Naive thymus-derived CD8-positive, alpha-beta T cell (primary cell): ENCODE data around the gene TTC28. TPM values are rescaled to one million over a fixed set of nuclear protein-coding genes. Genes with fewer than 3 reads are reported as not detected.
"Not testable (repeated sequence)": the region's sequence is repeated elsewhere in the genome, so short reads cannot be mapped to it uniquely, and the experiment has no call there.

ENCODE experiments used
- ATAC-seq, 2 donors: fragments of 150-1000 bp; cut with Tn5 transposase in 1 of 2; sonication (Bioruptor Pico), chemical (Tn5 transposase) in 1 of 2; 1 replicate in 1 of 2; 2 replicates in 1 of 2; pipeline ENCODE4 v1.10.0; 2021; ENCODE audit warnings: mild to moderate bottlenecking in 2 of 2, moderate library complexity in 2 of 2
- POLR2A ChIA-PET: fragments of 350-600 bp; sonication (Branson Sonifier 250); formaldehyde crosslinking; loops from one replicate; lab custom pipeline; 2021; ENCODE audit warnings: antibody characterized with exemption; lab: Charles Lee
- DNase-seq, 10 donors: peaks; one replicate each; pipeline versions ENCODE4 v3.0.0 to v3.0.0-alpha.2; 2020 to 2022
- H3K27ac Mint-ChIP-seq, 10 donors: one replicate each; pipeline ENCODE4 v1.8.0; 2020 to 2022; ENCODE audit warnings: mild to moderate bottlenecking in 10 of 10, mixed read lengths in 10 of 10, moderate library complexity in 4 of 10, inconsistent platforms in 1 of 10
- H3K27me3 Mint-ChIP-seq, 5 donors: one replicate each; pipeline ENCODE4 v1.8.0; 2021 to 2022; ENCODE audit warnings: mixed read lengths in 5 of 5
- H3K36me3 Mint-ChIP-seq, 3 donors: one replicate each; pipeline ENCODE4 v1.8.0; 2020 to 2022; ENCODE audit warnings: mixed read lengths in 3 of 3, mild to moderate bottlenecking in 2 of 3, inconsistent platforms in 1 of 3
- H3K4me1 Mint-ChIP-seq, 4 donors: one replicate each; pipeline ENCODE4 v1.8.0; 2021 to 2022; ENCODE audit warnings: mixed read lengths in 4 of 4
- H3K4me3 Mint-ChIP-seq, 10 donors: one replicate each; pipeline ENCODE4 v1.8.0; 2020 to 2022; ENCODE audit warnings: mild to moderate bottlenecking in 10 of 10, mixed read lengths in 10 of 10, moderate library complexity in 6 of 10, inconsistent platforms in 1 of 10
- H3K9me3 Mint-ChIP-seq, 9 donors: one replicate each; pipeline ENCODE4 v1.8.0; 2020 to 2022; ENCODE audit warnings: mixed read lengths in 9 of 9, mild to moderate bottlenecking in 3 of 9, inconsistent platforms in 1 of 9, moderate library complexity in 1 of 9
- polyA plus RNA-seq, 3 donors: library from polyadenylated mRNA; unstranded; fragments of 300-500 nt; fragmentation: Illumina TruSeq; gene quantifications; one replicate each; pipeline ENCODE4 v1.2.3, GENCODE V29; 2021
- total RNA-seq, 8 experiments: library from RNA in 2 of 8; stranded (reverse) in 2 of 8; gene quantifications; one replicate each; pipeline ENCODE4 v1.2.3 and lab custom pipeline; 2021 to 2026

TTC28 gene
- total and polyA plus RNA-seq, 5 experiments from 2014 or later: 0.44 to 6.4 (median 1.3) TPM

DNA sequence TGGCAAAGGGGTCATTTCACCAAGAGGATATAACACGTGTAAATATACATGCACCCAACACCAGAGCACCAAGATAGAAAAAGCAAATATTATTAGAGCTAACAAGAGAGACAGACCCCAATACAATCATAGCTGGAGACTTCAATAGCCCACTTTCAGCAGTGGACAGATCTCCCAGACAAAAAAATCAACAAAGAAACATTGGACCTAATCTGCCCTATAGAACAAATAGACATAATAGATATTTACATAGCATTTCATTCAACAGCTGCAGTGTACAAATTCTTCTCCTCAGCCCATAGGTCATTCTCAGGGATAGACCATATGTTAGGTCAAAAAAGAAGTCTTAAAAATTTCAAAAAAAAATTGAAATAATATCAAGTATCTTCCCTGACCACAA, 312.8 kb downstream of the TTC28 start:
- no peak for ATAC-seq
- no peak overlapping the region for H3K27ac Mint-ChIP-seq

DNA sequence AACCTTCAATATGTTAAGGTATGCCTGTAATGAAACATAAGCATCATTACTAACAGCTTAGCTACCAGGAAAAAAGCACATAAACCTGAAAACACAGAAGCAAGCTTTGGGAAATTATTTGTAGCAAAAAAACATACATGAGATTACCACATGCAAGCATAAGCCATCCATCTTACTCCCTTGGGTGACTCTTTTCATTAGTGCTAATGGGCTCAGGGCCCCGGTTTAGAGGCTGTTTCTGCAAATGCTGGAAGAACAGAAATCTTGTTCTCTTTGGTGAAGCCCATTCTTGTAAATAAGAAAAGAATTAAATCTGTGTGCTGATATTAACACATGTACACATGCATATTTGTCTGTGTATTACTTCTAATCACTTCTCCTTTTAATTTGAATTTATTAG, 314.3 kb downstream of the TTC28 start:
- no peak for DNase-seq
- Mint-ChIP-seq H3K9me3 (peaks cover 0 to 36% (median 21%) of the 10 kb centered on the region in 9 donors), H3K27ac (no peak overlapping the region), H3K36me3 (peaks cover 10 to 41% (median 32%) of the 10 kb centered on the region in 3 donors), H3K27me3 (peaks cover 0 to 6% (median 0%) of the 10 kb centered on the region in 5 donors), H3K4me1 (peaks cover 6 to 10% (median 8%) of the 10 kb centered on the region in 4 donors), H3K4me3 (no peak overlapping the region)
- no peak for ATAC-seq
- POLR2A ChIA-PET: no interaction called here

More for the DNA sequence above, 312.8 kb downstream of the TTC28 start:
- H3K4me3 Mint-ChIP-seq: no peak overlapping the region
- DNase-seq: no peak
- H3K9me3 Mint-ChIP-seq: peaks cover 0 to 25% (median 17%) of the 10 kb centered on the region in 9 donors
- peaks cover 10 to 38% (median 31%) of the 10 kb centered on the region in 3 donors for H3K36me3 Mint-ChIP-seq
- H3K27me3 Mint-ChIP-seq: peaks cover 0 to 6% (median 0%) of the 10 kb centered on the region in 5 donors
- peaks cover 7 to 15% (median 11%) of the 10 kb centered on the region in 4 donors for H3K4me1 Mint-ChIP-seq
- POLR2A ChIA-PET: no interaction called here

DNA sequence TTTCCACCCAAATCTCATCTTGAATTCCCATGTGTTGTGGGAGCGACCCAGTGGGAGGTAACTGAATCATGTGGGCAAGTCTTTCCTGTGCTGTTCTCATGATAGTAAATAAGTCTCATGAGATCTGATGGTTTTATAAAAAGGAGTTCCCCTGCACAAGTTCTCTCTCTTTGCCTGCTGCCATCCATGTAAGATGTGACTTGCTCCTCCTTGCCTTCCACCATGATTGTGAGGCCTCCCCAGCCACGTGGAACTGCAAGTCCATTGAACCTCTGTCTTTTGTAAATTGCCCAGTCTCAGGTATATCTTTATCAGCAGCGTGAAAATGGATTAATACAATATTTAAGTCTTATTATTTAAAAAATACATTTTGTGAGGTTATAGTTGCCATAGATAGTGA, 315.5 kb downstream of the TTC28 start:
- H3K27me3 Mint-ChIP-seq, H3K4me1 Mint-ChIP-seq, ATAC-seq, H3K27ac Mint-ChIP-seq, H3K4me3 Mint-ChIP-seq, POLR2A ChIA-PET, DNase-seq: not testable (repeated sequence)
- peaks cover 0 to 36% (median 21%) of the 10 kb centered on the region in 9 donors for H3K9me3 Mint-ChIP-seq
- peaks cover 10 to 41% (median 32%) of the 10 kb centered on the region in 3 donors for H3K36me3 Mint-ChIP-seq

DNA sequence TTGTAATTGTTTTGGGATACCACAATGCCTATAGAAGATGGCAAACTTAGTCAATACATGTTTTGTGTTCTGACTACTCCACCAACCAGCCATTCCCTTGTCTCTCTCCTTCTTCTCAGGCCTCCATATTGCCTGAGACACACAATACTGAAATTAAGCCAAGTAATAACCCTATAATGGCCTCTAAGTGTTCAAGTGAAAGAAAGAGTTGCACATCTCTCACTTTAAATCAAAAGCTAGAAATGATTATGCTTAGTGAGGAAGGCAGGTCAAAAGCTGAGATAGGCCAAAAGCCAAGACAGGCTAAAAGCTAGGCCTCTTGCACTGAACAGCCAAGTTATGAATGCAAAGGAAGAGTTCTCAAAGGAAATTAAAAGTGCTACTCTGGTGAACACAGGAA, 318.7 kb downstream of the TTC28 start:
- no peak for ATAC-seq
- Mint-ChIP-seq H3K4me1 (no peaks in the 10 kb centered on the region), H3K27me3 (peaks cover 0 to 4% (median 0%) of the 10 kb centered on the region in 5 donors), H3K9me3 (peaks cover 0 to 36% (median 15%) of the 10 kb centered on the region in 9 donors), H3K27ac (no peak overlapping the region), H3K4me3 (no peak overlapping the region), H3K36me3 (peaks cover 10 to 37% (median 26%) of the 10 kb centered on the region in 3 donors)
- POLR2A ChIA-PET: no interaction called here
- no peak for DNase-seq

DNA sequence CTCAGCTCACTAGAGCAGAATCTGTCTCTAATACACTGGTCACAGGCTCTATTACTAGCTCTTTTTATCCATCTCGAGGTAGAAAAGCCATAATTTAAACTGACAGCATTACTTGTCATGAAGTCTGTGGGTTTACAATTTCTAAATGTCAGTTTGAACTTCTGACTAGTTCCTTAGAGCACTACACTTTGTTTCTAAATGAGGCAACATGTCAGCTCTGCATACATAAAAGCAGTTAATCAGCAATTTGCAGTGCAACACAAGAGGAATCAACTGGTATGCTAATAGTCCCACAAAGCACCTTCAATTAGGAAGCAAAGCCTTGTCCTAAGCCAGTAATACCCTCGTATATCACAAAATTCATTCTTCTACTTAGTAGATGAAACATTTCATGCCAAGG, 321.3 kb downstream of the TTC28 start:
- Mint-ChIP-seq H3K36me3 (peaks cover 5 to 20% (median 15%) of the 10 kb centered on the region in 3 donors), H3K4me1 (no peaks in the 10 kb centered on the region), H3K9me3 (peaks cover 0 to 23% (median 11%) of the 10 kb centered on the region in 9 donors), H3K4me3 (no peak overlapping the region), H3K27me3 (peaks cover 0 to 4% (median 0%) of the 10 kb centered on the region in 5 donors), H3K27ac (no peak overlapping the region)
- POLR2A ChIA-PET: no interaction called here
- DNase-seq: no peak
- ATAC-seq: no peak

DNA sequence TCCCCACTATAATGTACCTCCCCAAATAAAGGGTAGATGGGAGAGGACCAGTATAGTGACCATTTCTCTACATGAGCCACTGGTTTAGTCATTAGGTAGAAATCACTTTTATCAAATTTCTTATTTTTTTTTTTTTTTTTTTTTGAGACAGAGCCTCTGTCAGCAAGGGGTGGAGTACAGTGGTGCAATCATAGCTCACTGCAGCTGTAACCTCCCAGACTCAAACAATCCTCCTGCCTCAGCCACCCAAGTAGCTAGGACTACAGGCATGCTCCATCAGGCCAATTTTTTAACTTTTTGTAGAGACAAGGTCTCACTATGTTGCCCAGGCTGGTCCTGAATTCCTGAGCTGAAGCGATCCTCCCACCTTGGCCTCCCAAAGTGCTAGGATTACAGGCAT, 322.4 kb downstream of the TTC28 start:
- H3K27me3 Mint-ChIP-seq: peaks cover 0 to 3% (median 0%) of the 10 kb centered on the region in 5 donors
- peaks cover 0 to 14% (median 6%) of the 10 kb centered on the region in 9 donors for H3K9me3 Mint-ChIP-seq
- no peak overlapping the region for H3K4me3 Mint-ChIP-seq
- POLR2A ChIA-PET: no interaction called here
- H3K36me3 Mint-ChIP-seq: peaks cover 4 to 9% (median 4%) of the 10 kb centered on the region in 3 donors
- ATAC-seq (no peak), DNase-seq (no peak)
- no peak overlapping the region for H3K27ac Mint-ChIP-seq
- no peaks in the 10 kb centered on the region for H3K4me1 Mint-ChIP-seq

DNA sequence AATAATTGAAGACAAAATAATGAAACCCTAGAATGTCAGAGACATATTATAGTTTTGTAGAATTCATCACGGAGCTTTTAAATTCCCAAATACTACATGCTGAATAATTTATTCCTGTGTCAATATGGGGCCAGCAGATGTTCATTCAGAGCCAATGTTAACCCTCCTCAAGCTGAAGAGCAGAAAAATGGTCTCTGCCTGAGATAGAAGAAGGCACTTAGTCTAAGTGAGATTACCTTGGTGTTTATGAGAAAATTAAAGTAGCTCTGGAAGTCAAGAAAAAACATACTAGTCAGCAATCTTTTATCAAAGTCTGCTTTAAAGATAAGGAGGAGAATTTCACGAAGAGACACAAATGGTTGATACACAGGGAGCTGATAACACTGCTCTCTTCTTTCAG, 328.2 kb downstream of the TTC28 start:
- Mint-ChIP-seq H3K27me3 (peaks cover 0 to 4% (median 0%) of the 10 kb centered on the region in 5 donors), H3K4me1 (peaks cover 0 to 4% (median 2%) of the 10 kb centered on the region in 4 donors), H3K36me3 (no peaks in the 10 kb centered on the region), H3K4me3 (no peak overlapping the region), H3K9me3 (peaks cover 0 to 2% (median 0%) of the 10 kb centered on the region in 9 donors), H3K27ac (peak overlapping the region in 1 of 10 donors; percentile 34)
- DNase-seq (no peak), ATAC-seq (no peak)
- POLR2A ChIA-PET: no interaction called here

DNA sequence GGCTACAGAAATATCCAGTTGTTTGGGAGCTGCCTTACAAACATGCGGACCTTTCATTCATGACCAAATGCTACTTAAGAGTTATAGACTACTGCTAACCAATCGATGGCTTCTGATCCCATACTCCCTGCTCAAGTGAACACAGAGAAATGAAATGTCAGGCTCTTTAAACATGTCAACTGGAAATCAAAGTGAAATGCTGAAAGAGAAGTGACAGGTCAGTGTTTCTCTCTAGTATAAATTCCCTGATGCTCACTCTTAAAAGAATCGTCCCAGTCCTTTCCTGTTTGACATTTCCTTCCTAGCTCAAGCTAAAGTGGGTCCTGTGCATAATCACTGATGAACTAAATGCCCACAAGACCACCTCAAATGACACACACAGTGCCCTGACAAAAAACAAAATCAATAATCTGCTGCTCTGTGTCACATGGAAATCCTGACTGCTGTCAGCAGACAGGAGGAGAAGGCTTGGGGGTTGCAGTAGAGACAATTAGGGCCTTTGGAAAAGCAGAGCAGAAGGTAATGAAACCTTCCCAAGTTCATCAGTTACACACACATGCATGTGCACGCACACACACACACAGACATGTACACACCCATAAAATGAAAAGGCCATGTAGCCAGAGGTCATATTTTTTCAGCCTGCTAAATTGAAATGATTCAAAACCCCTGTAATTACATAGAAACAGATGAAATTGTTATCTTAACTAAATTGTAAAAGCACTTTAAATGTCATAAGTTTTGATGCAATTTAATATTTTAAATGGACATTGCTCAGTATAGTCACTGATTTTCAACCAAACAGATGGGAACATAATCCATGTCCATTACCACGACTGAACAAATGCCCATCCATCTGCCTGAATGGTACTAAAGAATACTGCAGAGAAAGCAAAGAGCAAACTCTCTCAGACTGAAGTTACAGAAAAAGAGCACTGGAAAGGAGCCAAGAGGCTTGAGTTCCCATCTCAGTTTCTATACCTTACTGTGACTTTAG, 330.7 kb downstream of the TTC28 start:
- H3K9me3 Mint-ChIP-seq: peaks cover 0 to 2% (median 0%) of the 10 kb centered on the region in 9 donors
- H3K4me3 Mint-ChIP-seq: no peak overlapping the region
- no peak overlapping the region for H3K27ac Mint-ChIP-seq
- ATAC-seq (no peak), DNase-seq (no peak)
- peaks cover 0 to 5% (median 2%) of the 10 kb centered on the region in 4 donors for H3K4me1 Mint-ChIP-seq
- H3K36me3 Mint-ChIP-seq: no peaks in the 10 kb centered on the region
- peaks cover 0 to 4% (median 0%) of the 10 kb centered on the region in 5 donors for H3K27me3 Mint-ChIP-seq
- POLR2A ChIA-PET: no interaction called here

DNA sequence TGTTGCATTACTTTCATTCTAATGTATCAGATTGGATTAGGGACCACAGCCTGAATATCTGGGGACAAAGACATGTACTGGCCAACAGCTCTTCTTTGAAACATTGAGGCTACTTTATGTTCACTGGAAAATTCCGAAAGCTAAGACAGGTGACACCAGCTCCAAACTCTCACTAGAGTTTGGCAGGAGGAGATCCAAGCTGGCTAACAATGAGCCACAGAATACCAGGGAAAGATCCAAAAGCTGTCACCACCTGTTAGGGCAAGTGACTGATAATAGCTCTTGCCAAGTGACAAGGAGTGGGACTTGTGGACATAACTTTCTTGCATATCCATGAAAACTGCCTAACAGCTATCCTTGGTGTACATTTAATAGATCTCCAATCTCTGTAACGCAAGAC, 333.3 kb downstream of the TTC28 start:
- Mint-ChIP-seq H3K27ac (no peak overlapping the region), H3K4me1 (peaks cover 0 to 5% (median 2%) of the 10 kb centered on the region in 4 donors), H3K27me3 (peaks cover 0 to 6% (median 0%) of the 10 kb centered on the region in 5 donors), H3K4me3 (no peak overlapping the region), H3K9me3 (no peaks in the 10 kb centered on the region), H3K36me3 (no peaks in the 10 kb centered on the region)
- no peak for ATAC-seq
- DNase-seq: no peak
- POLR2A ChIA-PET: no interaction called here

DNA sequence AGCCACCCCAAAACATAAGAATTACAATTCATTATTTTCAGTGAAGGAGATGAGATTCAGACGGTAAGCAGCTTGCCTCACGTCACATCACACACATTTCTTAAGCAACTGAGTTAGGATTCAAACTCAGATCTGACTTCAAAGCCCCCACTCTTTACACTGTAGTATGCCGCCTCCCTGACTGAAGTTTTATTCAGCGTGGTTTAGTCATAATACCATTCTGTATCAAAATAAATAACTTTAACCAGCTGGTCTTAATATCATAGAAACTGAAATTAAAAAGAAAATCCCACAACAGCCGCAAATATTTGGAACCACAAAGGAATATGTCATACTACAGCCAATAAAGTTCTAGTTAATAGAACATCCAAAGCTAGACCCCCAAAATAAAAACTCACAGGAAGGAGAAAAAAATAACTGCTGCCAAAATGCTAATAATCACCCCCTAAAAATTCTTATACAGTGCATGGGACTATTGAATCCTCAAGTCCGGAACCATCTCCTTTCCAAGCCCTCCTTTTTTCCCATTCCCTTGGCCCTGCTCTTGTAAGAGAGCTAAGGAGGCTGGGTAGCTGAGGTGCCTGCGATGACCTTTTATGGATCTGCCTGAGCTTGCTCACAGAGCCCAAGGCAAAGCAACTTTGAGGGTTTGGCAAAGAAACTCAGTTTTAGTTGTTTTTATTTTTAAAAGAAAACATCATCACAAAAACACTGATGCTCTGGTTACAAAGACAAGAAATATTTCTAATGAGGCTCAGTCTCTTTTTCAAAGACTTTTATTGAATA, 334.5 kb downstream of the TTC28 start:
- H3K27ac Mint-ChIP-seq: no peak overlapping the region
- POLR2A ChIA-PET: no interaction called here
- no peak for ATAC-seq
- H3K27me3 Mint-ChIP-seq: peaks cover 0 to 6% (median 0%) of the 10 kb centered on the region in 5 donors
- peaks cover 0 to 5% (median 2%) of the 10 kb centered on the region in 4 donors for H3K4me1 Mint-ChIP-seq
- H3K4me3 Mint-ChIP-seq: no peak overlapping the region
- peaks cover 0 to under 1% (median 0%) of the 10 kb centered on the region in 3 donors for H3K36me3 Mint-ChIP-seq
- DNase-seq: no peak
- H3K9me3 Mint-ChIP-seq: peaks cover 0 to 5% (median 0%) of the 10 kb centered on the region in 9 donors

DNA sequence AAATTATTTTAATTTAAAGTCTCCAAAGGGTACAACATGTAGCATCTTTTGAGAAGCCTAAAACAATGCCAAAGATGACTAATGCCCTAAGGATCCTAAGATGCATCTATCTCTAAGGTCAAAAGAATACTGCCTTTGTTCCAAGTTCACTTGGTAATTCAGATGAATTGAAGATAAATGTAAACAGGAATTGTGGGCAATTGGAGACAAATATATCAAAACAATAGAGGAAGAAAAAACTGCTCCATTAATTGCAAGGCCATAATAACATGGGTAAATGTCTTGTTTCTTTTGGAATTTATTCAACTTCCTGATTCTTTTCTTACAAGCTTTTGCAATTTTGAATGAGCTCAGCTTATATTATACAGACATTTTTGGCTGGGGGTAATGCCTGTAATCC, 338.6 kb downstream of the TTC28 start:
- DNase-seq: no peak
- H3K36me3 Mint-ChIP-seq: peaks cover 4 to 9% (median 5%) of the 10 kb centered on the region in 3 donors
- POLR2A ChIA-PET: no interaction called here
- no peak overlapping the region for H3K27ac Mint-ChIP-seq
- H3K27me3 Mint-ChIP-seq: peaks cover 0 to 8% (median 7%) of the 10 kb centered on the region in 5 donors
- ATAC-seq: no peak
- H3K4me3 Mint-ChIP-seq: no peak overlapping the region
- H3K9me3 Mint-ChIP-seq: peaks cover 0 to 13% (median 2%) of the 10 kb centered on the region in 9 donors
- H3K4me1 Mint-ChIP-seq: no peaks in the 10 kb centered on the region

DNA sequence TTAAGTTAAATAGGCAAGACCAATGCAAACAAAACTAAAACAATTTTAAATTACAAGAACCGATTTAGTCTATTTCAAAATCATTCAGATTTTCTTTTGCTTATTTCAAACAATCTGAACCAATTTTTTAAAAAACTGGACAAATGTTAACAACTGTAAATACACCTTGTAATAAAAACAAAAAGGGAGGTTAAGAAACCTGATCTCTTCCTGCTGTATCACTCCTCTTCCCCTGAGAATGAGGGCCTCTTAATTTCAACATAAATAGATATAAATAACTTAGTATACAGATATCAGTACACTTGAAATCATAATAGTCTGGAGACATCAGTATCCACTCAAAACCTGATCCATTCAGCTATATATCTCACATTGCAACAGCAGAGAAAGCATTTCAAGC, 346.6 kb downstream of the TTC28 start:
- POLR2A ChIA-PET: no interaction called here

More for the DNA sequence above, 346.6 kb downstream of the TTC28 start:
- no peak overlapping the region for H3K4me3 Mint-ChIP-seq
- peaks cover 0 to 13% (median 2%) of the 10 kb centered on the region in 9 donors for H3K9me3 Mint-ChIP-seq
- H3K4me1 Mint-ChIP-seq: no peaks in the 10 kb centered on the region
- H3K36me3 Mint-ChIP-seq: no peaks in the 10 kb centered on the region
- DNase-seq: no peak
- no peak overlapping the region for H3K27ac Mint-ChIP-seq
- no peak for ATAC-seq
- H3K27me3 Mint-ChIP-seq: peaks cover 0 to under 1% (median 0%) of the 10 kb centered on the region in 5 donors
